ENCODE data around the gene IL2RA.
A peak's percentile ranks its signal among the peaks of the same experiment; 100 is the strongest.
"Not testable (repeated sequence)": the region's sequence is repeated elsewhere in the genome, so short reads cannot be mapped to it uniquely, and the experiment has no call there.

The IL2RA gene

GRCh38 chr10:6062101-6062771 lies at the start of gene IL2RA:
TSS of gene IL2RA (minus strand) at chr10:6062367. CDS start at chr10:6062151, 216 bp downstream.
- DNase-seq (ENCODE audit: low read depth in 2 of 2) = peak; percentile 71 to 72

- no peak for DNase-seq (ENCODE audit: low read depth in 2 of 2)
Observed at GRCh38 chr10:6110136-6110535, 48.0 kb upstream of the IL2RA start.

DNA sequence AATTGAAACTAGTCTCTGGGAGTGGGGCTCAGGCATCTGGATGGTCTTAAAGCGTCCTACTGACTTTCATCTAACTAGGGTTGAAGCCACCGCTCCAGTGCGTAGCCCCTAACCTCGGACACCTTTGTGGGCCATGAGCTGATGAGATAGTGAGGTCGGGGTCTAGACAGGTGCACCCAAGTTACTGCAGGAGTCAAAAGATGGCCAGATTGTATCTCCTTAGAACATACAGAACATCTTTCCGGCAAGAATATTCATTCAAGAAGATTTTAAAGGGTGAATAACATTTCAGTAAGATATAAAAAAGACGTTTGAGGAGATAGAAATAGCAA lies 47.2 kb upstream of the IL2RA start:
- no peak for DNase-seq (ENCODE audit: low read depth in 2 of 2)

DNA sequence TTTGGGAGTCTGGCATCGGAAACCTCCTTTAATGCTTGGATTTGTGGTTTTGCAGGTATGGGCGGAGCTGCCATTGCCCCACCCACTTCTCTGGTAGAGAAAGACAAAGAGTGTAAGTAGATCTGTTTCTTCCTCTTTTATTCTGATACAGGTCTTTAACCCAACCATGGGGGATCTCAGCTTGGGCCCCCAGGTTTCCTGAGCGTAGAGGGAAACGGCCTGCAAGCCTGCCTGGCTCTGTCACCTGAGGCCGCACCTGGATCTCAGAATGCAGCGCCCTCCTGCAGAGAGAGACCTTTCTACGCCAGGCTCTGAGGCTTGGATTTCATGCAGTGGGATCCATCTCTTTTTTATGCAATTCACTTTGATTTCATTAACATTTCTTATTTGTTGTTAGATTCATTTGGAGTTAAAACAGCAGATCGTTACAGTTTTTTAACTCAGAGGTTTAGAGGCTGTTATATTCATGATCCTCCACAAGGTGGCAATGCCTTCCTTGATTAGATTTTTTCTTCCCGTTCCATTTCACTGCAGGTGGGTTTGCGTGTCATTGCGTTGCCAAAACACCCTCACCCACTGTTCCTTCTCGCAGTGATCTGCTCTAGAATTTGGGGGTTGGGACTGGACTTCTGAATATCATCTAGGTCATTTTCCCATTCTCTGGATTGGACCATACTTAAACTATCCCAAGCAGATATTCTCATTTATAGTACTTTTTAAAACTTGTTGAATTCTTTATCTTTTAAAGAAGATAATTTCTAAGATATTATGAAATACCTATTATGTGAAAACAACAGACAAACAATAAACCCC lies 46.7 kb upstream of the IL2RA start:
- no peak for DNase-seq (ENCODE audit: low read depth in 2 of 2)

DNA sequence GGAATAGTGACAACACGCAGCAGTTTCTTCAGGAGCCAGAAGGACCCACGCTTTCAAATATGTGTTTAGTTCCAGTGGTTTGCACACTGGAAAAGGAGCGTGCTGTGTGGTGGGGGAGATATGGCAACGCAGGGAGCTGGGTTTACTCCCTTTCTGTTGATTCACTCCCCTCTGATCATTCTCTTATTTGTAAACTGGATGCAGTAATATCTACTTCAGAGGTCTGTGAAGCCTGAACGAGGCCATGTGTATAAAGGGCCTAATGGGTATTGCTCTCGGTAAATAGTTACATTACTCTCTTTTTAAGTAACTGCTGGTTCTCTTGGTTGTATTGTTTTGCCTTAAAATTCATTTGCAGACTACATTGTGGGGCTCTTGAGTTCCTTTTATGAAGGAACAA lies 45.9 kb upstream of the IL2RA start:
- DNase-seq (ENCODE audit: low read depth in 2 of 2) = no peak

DNA sequence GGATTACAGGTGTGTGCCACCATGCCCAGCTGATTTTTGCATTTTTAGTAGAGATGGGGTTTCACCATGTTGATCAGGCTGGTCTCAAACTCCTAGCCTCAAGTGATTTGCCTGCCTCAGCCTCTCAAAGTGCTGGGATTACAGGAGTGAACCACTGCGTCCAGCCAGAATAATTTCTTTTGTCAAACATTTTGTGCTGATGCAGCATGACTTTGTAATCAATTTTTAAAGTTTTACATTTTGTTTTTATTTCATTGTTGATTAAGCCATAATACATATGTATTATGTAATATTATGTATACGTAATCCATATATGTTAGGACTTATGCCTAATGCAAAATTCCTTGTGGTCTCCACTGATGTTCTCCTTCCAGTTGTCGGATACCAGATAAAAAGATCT lies 45.4 kb upstream of the IL2RA start:
- DNase-seq (ENCODE audit: low read depth in 2 of 2) = not testable (repeated sequence)

DNA sequence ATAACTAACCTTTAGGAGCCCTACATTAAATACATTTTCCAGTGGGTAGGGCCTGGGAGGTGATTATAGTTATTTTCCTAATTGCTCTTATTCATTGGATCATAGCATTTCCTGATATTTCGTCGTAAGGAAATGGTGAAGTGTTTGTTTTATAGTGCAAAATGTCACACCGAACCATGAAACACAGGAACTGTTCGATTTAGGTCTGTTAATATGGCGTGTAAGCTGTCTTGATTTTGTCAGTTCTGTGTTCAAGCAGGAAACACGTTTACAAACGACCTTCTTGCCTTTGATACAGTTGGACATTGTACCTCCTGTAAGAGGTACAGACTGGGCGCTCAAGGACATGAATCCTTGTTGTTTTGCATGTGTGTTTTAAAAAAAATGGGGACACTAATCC lies 41.4 kb upstream of the IL2RA start:
- no peak for DNase-seq (ENCODE audit: low read depth in 2 of 2)

DNA sequence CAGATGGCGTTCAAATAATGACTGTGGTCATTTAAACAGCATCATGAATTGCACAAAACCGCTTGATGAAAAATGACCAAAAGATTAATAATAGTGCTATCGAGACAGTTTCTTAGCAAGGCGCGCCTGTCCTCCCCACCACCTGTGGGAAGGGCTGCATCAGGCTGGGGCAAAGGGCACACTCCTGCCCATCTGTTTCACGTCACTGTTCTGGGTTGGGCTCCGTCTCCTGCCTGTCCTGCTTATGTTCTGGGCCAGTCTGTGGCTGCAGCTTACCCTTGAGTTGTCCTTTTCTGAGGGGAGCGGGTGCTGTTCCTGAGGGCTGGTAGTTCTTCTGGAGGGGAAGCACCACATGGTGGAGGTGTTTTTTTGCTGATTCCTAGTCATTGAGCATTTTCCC lies 40.0 kb upstream of the IL2RA start:
- DNase-seq (ENCODE audit: low read depth in 2 of 2) = no peak

GRCh38 chr10:6101181-6101580 lies 39.0 kb upstream of the IL2RA start:
- no peak for DNase-seq (ENCODE audit: low read depth in 2 of 2)

DNA sequence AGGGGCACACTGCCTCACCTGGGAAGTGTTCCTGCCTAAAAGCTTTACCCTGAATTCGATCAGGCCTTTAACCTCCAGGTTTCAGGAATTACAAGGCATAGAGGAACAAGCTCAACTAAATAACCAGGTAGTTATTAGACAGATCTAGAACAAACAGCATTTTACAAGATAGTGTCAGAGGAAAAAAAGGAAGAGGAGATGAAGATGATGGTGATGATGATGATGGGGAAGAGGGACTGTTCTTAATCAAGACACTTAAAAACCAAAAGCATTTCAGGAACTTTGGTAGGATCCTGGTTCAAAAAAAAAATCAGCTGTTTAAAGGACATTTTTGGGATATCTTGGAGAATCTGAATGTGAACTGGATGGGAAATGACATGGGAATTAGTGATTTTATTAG lies 38.2 kb upstream of the IL2RA start:
- DNase-seq (ENCODE audit: low read depth in 2 of 2) = no peak

DNA sequence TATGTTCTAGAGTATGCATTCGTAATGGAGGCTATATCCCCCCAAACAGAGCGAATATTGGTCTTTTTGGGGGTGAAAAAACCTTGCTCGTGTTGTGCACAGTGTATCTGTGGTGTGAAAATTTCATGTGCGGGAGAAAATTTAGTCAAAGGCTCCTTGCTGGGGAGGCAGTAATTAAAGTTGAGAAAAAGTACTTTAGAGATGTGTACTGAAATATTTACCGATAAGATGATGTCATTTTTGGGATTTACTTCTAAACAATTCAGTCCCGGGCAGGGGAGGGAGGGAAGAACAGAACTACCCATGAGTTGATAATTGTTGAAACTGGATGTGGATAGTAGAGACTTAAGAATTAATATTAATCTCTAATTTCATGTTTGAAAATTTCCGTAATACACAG lies 36.0 kb upstream of the IL2RA start:
- DNase-seq (ENCODE audit: low read depth in 2 of 2) = no peak

- no peak for DNase-seq (ENCODE audit: low read depth in 2 of 2)
Observed at GRCh38 chr10:6097063-6097462, 34.9 kb upstream of the IL2RA start.

DNA sequence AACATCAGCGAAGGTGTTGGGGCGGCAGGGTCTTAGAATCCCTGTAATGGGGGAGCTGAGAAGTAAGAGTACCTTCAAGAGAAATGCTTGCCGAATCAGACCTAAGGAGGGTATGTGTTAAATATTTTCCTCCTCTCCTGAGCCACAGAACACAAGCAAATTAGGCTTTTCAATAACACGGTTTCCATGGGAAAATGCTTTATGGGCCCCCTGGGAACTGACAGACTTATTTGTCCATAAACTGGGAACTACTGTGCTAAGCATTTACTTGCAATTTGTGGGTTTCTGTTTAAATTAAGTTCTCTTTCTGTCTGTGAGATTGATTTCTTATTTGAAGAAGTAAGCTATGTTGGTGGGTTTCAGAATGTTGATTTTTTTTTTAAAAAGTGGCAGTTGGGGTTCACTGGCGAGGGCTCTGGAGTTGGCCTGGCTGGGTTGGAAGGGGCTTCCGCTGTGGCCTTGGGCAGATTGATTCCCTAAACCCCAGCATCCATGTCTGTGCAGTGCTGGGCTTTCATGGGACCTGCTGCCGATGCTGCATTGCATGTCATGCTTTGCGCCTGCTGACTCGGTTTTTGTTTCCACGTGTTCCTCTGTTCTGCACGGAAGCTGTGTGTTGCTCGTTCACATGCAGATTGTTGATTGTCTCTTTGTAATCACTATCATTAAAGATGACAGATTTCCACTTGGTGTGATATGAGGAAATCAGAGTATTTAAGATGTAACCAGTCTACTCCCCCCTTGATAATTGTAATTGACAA lies 33.8 kb upstream of the IL2RA start:
- DNase-seq (ENCODE audit: low read depth in 2 of 2) = no peak

DNA sequence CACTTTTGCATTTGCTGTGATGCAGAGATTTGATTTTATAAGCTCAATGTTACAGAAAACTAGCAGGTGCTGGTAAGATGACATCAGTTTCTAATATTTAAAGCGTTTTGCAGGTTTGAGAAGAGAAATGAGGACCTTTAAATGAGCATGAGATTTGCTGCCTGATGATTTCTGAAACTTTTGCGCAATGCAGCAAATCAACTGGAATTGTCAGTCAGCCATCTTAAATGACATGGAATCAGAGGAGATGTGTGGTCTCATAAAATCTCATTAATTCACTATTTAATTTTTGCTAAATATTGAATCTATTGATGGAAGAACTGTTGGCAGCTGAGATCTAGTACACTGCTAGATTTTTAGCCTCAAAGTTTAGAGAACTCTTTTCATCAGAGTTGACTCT lies 30.6 kb upstream of the IL2RA start:
- DNase-seq (ENCODE audit: low read depth in 2 of 2) = no peak

DNA sequence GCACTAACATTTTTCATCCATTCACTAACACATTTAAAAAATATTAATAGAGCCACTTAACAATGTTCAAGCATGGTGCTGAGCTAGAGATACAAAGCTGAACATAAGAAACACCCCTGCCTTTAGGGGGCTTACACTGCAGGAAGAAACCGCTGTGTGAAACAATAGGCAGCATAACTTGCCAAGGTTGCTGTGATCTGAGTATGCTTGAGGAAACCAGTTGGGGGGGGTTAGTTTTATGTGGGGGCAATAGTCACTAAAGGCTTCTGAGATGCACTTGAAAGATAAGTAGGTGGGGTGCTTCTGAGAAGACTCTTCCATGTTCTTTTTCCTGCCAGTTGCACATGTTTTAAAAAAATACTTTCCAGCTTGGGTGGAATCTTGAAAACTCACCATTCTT lies 29.5 kb upstream of the IL2RA start:
- DNase-seq (ENCODE audit: low read depth in 2 of 2) = no peak

- DNase-seq (ENCODE audit: low read depth in 2 of 2) = no peak
Observed at GRCh38 chr10:6089334-6090219, 27.4 kb upstream of the IL2RA start.

GRCh38 chr10:6088721-6089333 lies 26.7 kb upstream of the IL2RA start, which contains the start of gene RBM17:
TSS of gene RBM17 (plus strand) at chr10:6089034. CDS start at chr10:6097066, 8,032 bp downstream.
- peak; percentile 95 to 96 for DNase-seq (ENCODE audit: low read depth in 2 of 2)

- DNase-seq (ENCODE audit: low read depth in 2 of 2) = peak; percentile 82 to 83
Observed at GRCh38 chr10:6086375-6087233, 24.4 kb upstream of the IL2RA start.

DNA sequence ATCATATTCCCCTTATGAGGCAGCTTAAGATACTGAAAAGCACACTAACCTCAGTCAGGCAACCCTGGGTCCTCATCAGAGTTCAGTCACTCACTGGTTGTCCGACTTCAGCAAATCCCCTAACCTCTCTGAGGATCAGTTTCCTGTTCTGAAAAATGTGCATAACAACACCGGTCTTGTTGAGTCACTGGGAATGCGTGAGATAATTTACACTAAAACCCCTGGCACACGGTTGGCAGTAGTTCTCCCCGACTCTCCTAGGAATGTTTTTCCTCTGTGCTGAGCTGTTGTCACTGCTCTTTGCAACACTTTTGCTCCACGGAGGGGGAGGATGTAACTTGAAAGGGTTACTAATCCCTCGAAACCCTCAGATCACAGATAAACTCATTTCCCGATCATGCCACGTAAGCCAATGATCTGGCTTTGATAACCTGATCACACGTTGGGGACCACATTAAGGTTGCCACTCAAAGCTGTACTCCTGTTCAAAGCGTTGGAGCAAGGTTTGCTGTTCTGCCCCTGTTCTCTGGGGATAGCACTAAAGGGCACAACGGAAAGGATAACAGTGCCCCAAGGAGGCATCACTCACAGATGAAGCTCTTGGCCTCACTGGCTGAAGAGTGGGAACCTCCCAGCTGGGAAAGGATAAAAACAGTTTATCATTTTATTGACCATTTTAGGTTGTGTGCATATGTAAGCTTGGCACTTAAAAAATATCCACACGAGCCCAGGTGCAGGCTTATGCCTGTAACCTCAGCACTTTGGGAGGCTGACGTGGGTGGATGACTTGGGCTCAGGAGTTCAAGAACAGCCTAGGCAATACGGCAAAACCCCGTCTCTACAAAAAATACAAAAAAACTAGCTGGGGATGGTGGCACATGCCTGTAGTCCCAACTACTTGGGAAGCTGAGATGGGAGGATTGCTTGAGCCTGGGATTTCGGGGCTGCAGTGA lies 21.6 kb upstream of the IL2RA start:
- peak; percentile 61 to 65 for DNase-seq (ENCODE audit: low read depth in 2 of 2)

Data from stimulated activated CD8-positive, alpha-beta memory T cell treated with anti-CD3 and anti-CD28 coated beads, Interleukin-15, amount 100 ng/mL, for 48 hours (primary cell).